CD4-positive, alpha-beta memory T cell (primary cell): ENCODE results near the gene OR2Z1. TPM values are rescaled to one million over a fixed set of nuclear protein-coding genes. Genes with fewer than 3 reads are reported as not detected.

ENCODE experiments used
- CTCF ChIA-PET: fragments of 350-600 bp; sonication (Branson Sonifier 250); formaldehyde crosslinking; loops from one replicate; lab custom pipeline; 2021; ENCODE audit warnings: inconsistent platforms; ENCODE audit not compliant: partially characterized antibody; lab: Charles Lee
- POLR2A ChIA-PET: fragments of 350-600 bp; sonication (Branson Sonifier 250); formaldehyde crosslinking; loops from one replicate; lab custom pipeline; 2021; ENCODE audit not compliant: partially characterized antibody; lab: Charles Lee
- DNase-seq, 5 donors: peaks; one replicate each; pipeline versions ENCODE4 v3.0.0 to v3.0.0-alpha.2; 2020 to 2022; ENCODE audit warnings: mixed read lengths in 1 of 5
- H3K27ac ChIP-seq: one replicate; pipeline ENCODE4 v1.7.0; 2013; ENCODE audit warnings: low read depth, low read length
- H3K27me3 ChIP-seq: 2 replicates; pipeline ENCODE4 v1.7.0; 2013; ENCODE audit warnings: mild to moderate bottlenecking, low read length, moderate library complexity; ENCODE audit not compliant: insufficient read depth
- H3K36me3 ChIP-seq: 2 replicates; pipeline ENCODE4 v1.7.0; 2013; ENCODE audit warnings: mild to moderate bottlenecking, low read length, moderate library complexity; ENCODE audit not compliant: insufficient read depth
- H3K4me1 ChIP-seq: 2 replicates; pipeline ENCODE4 v1.7.0; 2013; ENCODE audit warnings: mild to moderate bottlenecking, low read length, moderate library complexity; ENCODE audit not compliant: insufficient read depth
- H3K4me3 ChIP-seq, 2 donors: one replicate each; pipeline ENCODE4 v1.7.0; 2013; ENCODE audit warnings: low read length in 2 of 2, mild to moderate bottlenecking in 1 of 2
- H3K9me3 ChIP-seq, 2 donors: one replicate each; pipeline ENCODE4 v1.7.0; 2013; ENCODE audit warnings: low read length in 2 of 2, control low read depth in 1 of 2; ENCODE audit not compliant: control insufficient read depth in 1 of 2
- H3K27ac Mint-ChIP-seq, 7 donors: one replicate each; pipeline ENCODE4 v1.8.0; 2020 to 2021; ENCODE audit warnings: mixed read lengths in 7 of 7, mild to moderate bottlenecking in 6 of 7, inconsistent platforms in 3 of 7, moderate library complexity in 3 of 7
- H3K27me3 Mint-ChIP-seq, 2 donors: one replicate each; pipeline ENCODE4 v1.8.0; 2020 to 2021; ENCODE audit warnings: mixed read lengths in 2 of 2
- H3K36me3 Mint-ChIP-seq, 2 donors: one replicate each; pipeline ENCODE4 v1.8.0; 2020 to 2021; ENCODE audit warnings: mixed read lengths in 2 of 2, inconsistent platforms in 1 of 2, mild to moderate bottlenecking in 1 of 2
- H3K4me1 Mint-ChIP-seq, 4 donors: one replicate each; pipeline ENCODE4 v1.8.0; 2020 to 2021; ENCODE audit warnings: mixed read lengths in 4 of 4, mild to moderate bottlenecking in 1 of 4
- H3K4me3 Mint-ChIP-seq, 8 donors: one replicate each; pipeline ENCODE4 v1.8.0; 2020 to 2021; ENCODE audit warnings: mixed read lengths in 8 of 8, mild to moderate bottlenecking in 7 of 8, moderate library complexity in 6 of 8, inconsistent platforms in 3 of 8
- H3K9me3 Mint-ChIP-seq, 8 donors: one replicate each; pipeline ENCODE4 v1.8.0; 2020 to 2021; ENCODE audit warnings: mixed read lengths in 8 of 8, mild to moderate bottlenecking in 5 of 8, inconsistent platforms in 3 of 8, moderate library complexity in 1 of 8
- intact Hi-C: fragments of 100-400 bp; cut with micrococcal nuclease; formaldehyde crosslinking; loops from one replicate; pipeline ENCODE4 v1.15.1; 2023
- polyA plus RNA-seq, 2 donors: library from polyadenylated mRNA; unstranded; fragments of 300-500 nt; fragmentation: Illumina TruSeq; gene quantifications; one replicate each; pipeline ENCODE4 v1.2.3, GENCODE V29; 2021
- total RNA-seq, 2 experiments: library from RNA; stranded (reverse); gene quantifications; one replicate each; pipeline ENCODE4 v1.2.3, GENCODE V29; 2021

OR2Z1 gene
- total and polyA plus RNA-seq, 4 experiments from 2014 or later, result not detected

- Mint-ChIP-seq H3K4me3 (peak overlapping the region in 1 of 8 donors; percentile 16), H3K9me3 (no peaks in the 10 kb centered on the region), H3K4me1 (peaks cover 11 to 40% (median 29%) of the 10 kb centered on the region in 4 donors), H3K27ac (peak overlapping the region in 3 of 7 donors; percentile 15 to 37 (median 32)), H3K27me3 (no peaks in the 10 kb centered on the region), H3K36me3 (no peaks in the 10 kb centered on the region)
- Histone ChIP-seq H3K36me3 (no peaks in the 10 kb centered on the region), H3K9me3 (no peaks in the 10 kb centered on the region), H3K27me3 (no peaks in the 10 kb centered on the region), H3K4me3 (no peak overlapping the region), H3K4me1 (peaks cover 28% of the 10 kb centered on the region), H3K27ac (no peak overlapping the region)
- POLR2A ChIA-PET, result no interaction called here
- peak in 1 of 5 donors; percentile 38 for DNase-seq
- CTCF ChIA-PET, result interaction anchor here (1.2 to 7.8 kb wide), 4 partner anchors 11 to 51 kb away, joined by 3 to 140 read pairs (median 8); no protein-coding TSS in a partner anchor
- intact Hi-C loops, result no loop called here
These were observed 25.9 kb upstream of the OR2Z1 start for GRCh38 chr19:8695501-8695900.

- H3K4me1 ChIP-seq, result peaks cover 31% of the 10 kb centered on the region
- Mint-ChIP-seq H3K4me1 (peaks cover 13 to 43% (median 30%) of the 10 kb centered on the region in 4 donors), H3K27ac (peak overlapping the region in 3 of 7 donors; percentile 15 to 37 (median 32)), H3K4me3 (peak overlapping the region in 2 of 8 donors; percentile 16 to 32), H3K27me3 (no peaks in the 10 kb centered on the region), H3K9me3 (no peaks in the 10 kb centered on the region), H3K36me3 (no peaks in the 10 kb centered on the region)
- no peaks in the 10 kb centered on the region for H3K36me3 ChIP-seq
- no peak overlapping the region for H3K27ac ChIP-seq
- no peaks in the 10 kb centered on the region for H3K9me3 ChIP-seq
- H3K4me3 ChIP-seq, result no peak overlapping the region
- H3K27me3 ChIP-seq, result no peaks in the 10 kb centered on the region
- ChIA-PET CTCF (interaction anchor here (1.7 to 7.8 kb wide), 3 partner anchors 11 to 40 kb away, joined by 4 to 140 read pairs (median 12); no protein-coding TSS in a partner anchor), POLR2A (no interaction called here)
- DNase-seq, result no peak
- intact Hi-C loops, result no loop called here
These were observed 25.5 kb upstream of the OR2Z1 start for GRCh38 chr19:8695911-8696310.

- H3K4me1 Mint-ChIP-seq, result peaks cover 20 to 54% (median 38%) of the 10 kb centered on the region in 4 donors
- ChIA-PET POLR2A (no interaction called here), CTCF (interaction anchor here (2.4 kb wide), 1 partner anchor 43 kb away, joined by 10 read pairs; no protein-coding TSS in a partner anchor)
- no peaks in the 10 kb centered on the region for H3K27me3 Mint-ChIP-seq
- H3K9me3 Mint-ChIP-seq, result no peaks in the 10 kb centered on the region
- Histone ChIP-seq H3K4me3 (no peak overlapping the region), H3K4me1 (peaks cover 42% of the 10 kb centered on the region), H3K9me3 (no peaks in the 10 kb centered on the region), H3K36me3 (no peaks in the 10 kb centered on the region), H3K27me3 (no peaks in the 10 kb centered on the region), H3K27ac (no peak overlapping the region)
- no peak for DNase-seq
- intact Hi-C loops, result no loop called here
- no peak overlapping the region for H3K4me3 Mint-ChIP-seq
- no peaks in the 10 kb centered on the region for H3K36me3 Mint-ChIP-seq
- peak overlapping the region in 1 of 7 donors; percentile 78 for H3K27ac Mint-ChIP-seq
These were observed 24.4 kb upstream of the OR2Z1 start for GRCh38 chr19:8696993-8697392.

- no peak for DNase-seq
These were observed 23.6 kb upstream of the OR2Z1 start for GRCh38 chr19:8697671-8698432.

GRCh38 chr19:8698433-8699063 is 22.9 kb upstream of the OR2Z1 start, which contains the start of gene ACTL9:
TSS of gene ACTL9 (minus strand) at chr19:8698795. CDS start at chr19:8698701, 94 bp downstream.
- H3K4me1 ChIP-seq, result peaks cover 56% of the 10 kb centered on the region
- no peak for DNase-seq
- Mint-ChIP-seq H3K36me3 (no peaks in the 10 kb centered on the region), H3K27me3 (no peaks in the 10 kb centered on the region), H3K4me1 (peaks cover 32 to 69% (median 50%) of the 10 kb centered on the region in 4 donors), H3K9me3 (no peaks in the 10 kb centered on the region), H3K27ac (peak within 1 kb of the TSS in 2 of 7 donors; percentile 22 to 47), H3K4me3 (no peak within 1 kb of the TSS)
- H3K4me3 ChIP-seq, result no peak within 1 kb of the TSS
- intact Hi-C loops, result no loop called here
- POLR2A ChIA-PET, result no interaction called here
- no peaks in the 10 kb centered on the region for H3K36me3 ChIP-seq
- no peaks in the 10 kb centered on the region for H3K27me3 ChIP-seq
- H3K27ac ChIP-seq, result no peak within 1 kb of the TSS
- CTCF ChIA-PET, result interaction anchor here (1.4 to 2.4 kb wide), 2 partner anchors 9 to 45 kb away, joined by 3 to 10 read pairs; no protein-coding TSS in a partner anchor
- no peaks in the 10 kb centered on the region for H3K9me3 ChIP-seq

More at GRCh38 chr19:8697671-8698432, 23.6 kb upstream of the OR2Z1 start:
- ChIA-PET POLR2A (no interaction called here), CTCF (interaction anchor here (1.4 to 2.4 kb wide), 2 partner anchors 8 to 44 kb away, joined by 3 to 10 read pairs; no protein-coding TSS in a partner anchor)
- Mint-ChIP-seq H3K36me3 (no peaks in the 10 kb centered on the region), H3K9me3 (no peaks in the 10 kb centered on the region), H3K4me1 (peaks cover 26 to 62% (median 45%) of the 10 kb centered on the region in 4 donors), H3K4me3 (no peak overlapping the region), H3K27ac (no peak overlapping the region), H3K27me3 (no peaks in the 10 kb centered on the region)
- Histone ChIP-seq H3K27ac (no peak overlapping the region), H3K4me1 (peaks cover 50% of the 10 kb centered on the region), H3K4me3 (no peak overlapping the region), H3K27me3 (no peaks in the 10 kb centered on the region), H3K9me3 (no peaks in the 10 kb centered on the region), H3K36me3 (no peaks in the 10 kb centered on the region)
- intact Hi-C loops, result no loop called here

- H3K27ac ChIP-seq, result no peak overlapping the region
- POLR2A ChIA-PET, result no interaction called here
- no peak overlapping the region for H3K4me3 ChIP-seq
- H3K36me3 ChIP-seq, result no peaks in the 10 kb centered on the region
- DNase-seq, result no peak
- peaks cover 60% of the 10 kb centered on the region for H3K4me1 ChIP-seq
- Mint-ChIP-seq H3K27me3 (no peaks in the 10 kb centered on the region), H3K9me3 (no peaks in the 10 kb centered on the region), H3K36me3 (no peaks in the 10 kb centered on the region), H3K4me3 (peak overlapping the region in 3 of 8 donors; percentile 25 to 52 (median 51)), H3K27ac (peak overlapping the region in 5 of 7 donors; percentile 17 to 76 (median 47)), H3K4me1 (peaks cover 35 to 72% (median 54%) of the 10 kb centered on the region in 4 donors)
- intact Hi-C loops, result no loop called here
- no peaks in the 10 kb centered on the region for H3K9me3 ChIP-seq
- H3K27me3 ChIP-seq, result no peaks in the 10 kb centered on the region
- CTCF ChIA-PET, result no interaction called here
These were observed 21.5 kb upstream of the OR2Z1 start for GRCh38 chr19:8699908-8700307.

- Mint-ChIP-seq H3K27me3 (no peaks in the 10 kb centered on the region), H3K36me3 (no peaks in the 10 kb centered on the region), H3K4me1 (peaks cover 45 to 79% (median 60%) of the 10 kb centered on the region in 4 donors), H3K4me3 (peak overlapping the region in 5 of 8 donors; percentile 8 to 46 (median 31)), H3K27ac (peak overlapping the region in 5 of 7 donors; percentile 10 to 92 (median 55)), H3K9me3 (no peaks in the 10 kb centered on the region)
- no peak overlapping the region for H3K27ac ChIP-seq
- no peaks in the 10 kb centered on the region for H3K36me3 ChIP-seq
- H3K4me3 ChIP-seq, result no peak overlapping the region
- intact Hi-C loops, result no loop called here
- no peaks in the 10 kb centered on the region for H3K9me3 ChIP-seq
- no peak for DNase-seq
- peaks cover 69% of the 10 kb centered on the region for H3K4me1 ChIP-seq
- no peaks in the 10 kb centered on the region for H3K27me3 ChIP-seq
- CTCF ChIA-PET, result interaction anchor here (1.3 to 2.0 kb wide), 3 partner anchors 46 to 59 kb away, joined by 4 to 7 read pairs (median 6); no protein-coding TSS in a partner anchor
- POLR2A ChIA-PET, result no interaction called here
These were observed 20.5 kb upstream of the OR2Z1 start for GRCh38 chr19:8700956-8701355.
